HEK293 (cell line): ENCODE measurements around the gene OR6Q1.

Source experiments
- CTCF ChIP-seq: fragments of 450-650 bp; formaldehyde crosslinking; IDR thresholded peaks from 2 replicates; pipeline ENCODE4 v1.5.1; 2016; ENCODE audit warnings: missing biosample characterization, missing genetic modification characterization
- HIC1 ChIP-seq: fragments of 450-650 bp; formaldehyde crosslinking; IDR thresholded peaks from 2 replicates; pipeline ENCODE4 v1.5.1; 2016; ENCODE audit warnings: missing biosample characterization, missing genetic modification characterization
- PATZ1 ChIP-seq: fragments of 450-650 bp; formaldehyde crosslinking; IDR thresholded peaks from 2 replicates; pipeline ENCODE4 v1.5.1; 2016; ENCODE audit warnings: missing biosample characterization, missing genetic modification characterization
- SP3 ChIP-seq: fragments of 450-650 bp; formaldehyde crosslinking; IDR thresholded peaks from 2 replicates; pipeline ENCODE4 v1.5.1; 2016; ENCODE audit warnings: missing biosample characterization, missing genetic modification characterization
- TCF7L2 ChIP-seq: IDR thresholded peaks from 2 replicates; pipeline ENCODE4 v1.6.1; 2011; ENCODE audit warnings: low read depth, mild to moderate bottlenecking, inconsistent platforms, low read length, moderate library complexity, borderline replicate concordance
- ZBTB21 ChIP-seq: fragments of 450-650 bp; formaldehyde crosslinking; IDR thresholded peaks from 2 replicates; pipeline ENCODE4 v1.5.1; 2017; ENCODE audit warnings: missing biosample characterization, missing genetic modification characterization
- ZBTB49 ChIP-seq: fragments of 450-650 bp; formaldehyde crosslinking; IDR thresholded peaks from 2 replicates; pipeline ENCODE4 v1.5.1; 2016; ENCODE audit warnings: missing biosample characterization, missing genetic modification characterization, low read depth
- ZFHX2 ChIP-seq: fragments of 450-650 bp; formaldehyde crosslinking; conservative IDR thresholded peaks from 2 replicates; pipeline ENCODE4 v1.5.1; 2016; ENCODE audit warnings: missing biosample characterization, missing genetic modification characterization
- ZNF133 ChIP-seq: fragments of 450-650 bp; formaldehyde crosslinking; IDR thresholded peaks from 2 replicates; pipeline ENCODE4 v1.5.1; 2016; ENCODE audit warnings: missing biosample characterization, missing genetic modification characterization
- ZNF174 ChIP-seq: fragments of 450-650 bp; formaldehyde crosslinking; IDR thresholded peaks from 2 replicates; pipeline ENCODE4 v1.5.0; 2017; ENCODE audit warnings: missing biosample characterization, mild to moderate bottlenecking, missing genetic modification characterization
- ZNF404 ChIP-seq: fragments of 450-650 bp; formaldehyde crosslinking; IDR thresholded peaks from 2 replicates; pipeline ENCODE4 v1.5.1; 2017; ENCODE audit warnings: missing biosample characterization, missing genetic modification characterization
- ZNF548 ChIP-seq: fragments of 450-650 bp; formaldehyde crosslinking; IDR thresholded peaks from 2 replicates; pipeline ENCODE4 v1.5.1; 2016; ENCODE audit warnings: missing biosample characterization, missing genetic modification characterization
- ZNF785 ChIP-seq: fragments of 450-650 bp; formaldehyde crosslinking; IDR thresholded peaks from 2 replicates; pipeline ENCODE4 v1.5.1; 2016; ENCODE audit warnings: missing biosample characterization, missing genetic modification characterization

GRCh38 chr11:58030653-58031052 is at the start of gene OR6Q1:
- TF ChIP-seq CTCF (no peak), SP3 (tag by site-specific recombination) (no peak), ZBTB49 (no peak), ZBTB21 (tag by site-specific recombination) (no peak), ZFHX2 (tag by site-specific recombination) (no peak), ZNF785 (tag by site-specific recombination) (no peak), ZNF133 (tag by site-specific recombination) (no peak), PATZ1 (tag by site-specific recombination) (no peak), ZNF404 (tag by site-specific recombination) (no peak), HIC1 (tag by site-specific recombination) (no peak), ZNF548 (tag by site-specific recombination) (no peak), ZNF174 (tag by site-specific recombination) (no peak), TCF7L2 (no peak)
